OCI-LY1 (cell line): ENCODE measurements around the gene RAB7B.

Experiments
- H2AFZ ChIP-seq: fragments of 200-600 bp; sonication (generic), shearing (Covaris generic); 2 replicates; pipeline ENCODE4 v1.6.0; 2014; ENCODE audit warnings: antibody characterized with exemption, mild to moderate bottlenecking, low read length
- H3F3A ChIP-seq: fragments of 200-600 bp; sonication (generic), shearing (Covaris generic); 2 replicates; pipeline ENCODE4 v1.6.0; 2014; ENCODE audit warnings: mild to moderate bottlenecking, antibody characterized with exemption, low read length, moderate library complexity; ENCODE audit not compliant: insufficient read depth
- H3K27ac ChIP-seq: fragments of 200-600 bp; sonication (generic); 2 replicates; pipeline ENCODE4 v1.5.1; 2014; ENCODE audit warnings: low read length, mixed run types, mild to moderate bottlenecking, low read depth; ENCODE audit not compliant: poor library complexity, severe bottlenecking
- H3K27me3 ChIP-seq: fragments of 200-600 bp; sonication (generic); 2 replicates; pipeline ENCODE4 v1.6.0; 2014; ENCODE audit warnings: antibody characterized with exemption, mild to moderate bottlenecking, low read length, moderate library complexity; ENCODE audit not compliant: insufficient read depth
- H3K36me3 ChIP-seq: fragments of 200-600 bp; sonication (generic); 2 replicates; pipeline ENCODE4 v1.6.1; 2014; ENCODE audit warnings: mild to moderate bottlenecking, antibody characterized with exemption, low read length, moderate library complexity, mixed read lengths; ENCODE audit not compliant: insufficient read depth
- H3K4me1 ChIP-seq: fragments of 200-600 bp; sonication (generic); 2 replicates; pipeline ENCODE4 v1.5.1; 2014; ENCODE audit warnings: mild to moderate bottlenecking, low read length, moderate library complexity; ENCODE audit not compliant: insufficient read depth, severe bottlenecking
- H3K4me2 ChIP-seq: fragments of 200-600 bp; sonication (generic), shearing (Covaris generic); 2 replicates; pipeline ENCODE4 v1.6.1; 2014; ENCODE audit warnings: low read length
- H3K4me3 ChIP-seq: fragments of 200-600 bp; sonication (generic); 2 replicates; pipeline ENCODE4 v1.5.1; 2014; ENCODE audit warnings: low read length, low read depth, mild to moderate bottlenecking, mixed read lengths; ENCODE audit not compliant: poor library complexity, severe bottlenecking
- H3K79me2 ChIP-seq: fragments of 200-600 bp; shearing (Covaris generic); 2 replicates; pipeline ENCODE4 v1.6.1; 2016; ENCODE audit warnings: mixed run types, low read length, mixed read lengths; ENCODE audit not compliant: insufficient read depth
- H3K9ac ChIP-seq: fragments of 200-600 bp; sonication (generic), shearing (Covaris generic); 2 replicates; pipeline ENCODE4 v1.6.1; 2014; ENCODE audit warnings: mild to moderate bottlenecking, low read length, mixed read lengths
- H3K9me2 ChIP-seq: fragments of 200-600 bp; sonication (generic), shearing (Covaris generic); 2 replicates; pipeline ENCODE4 v1.6.1; 2014; ENCODE audit warnings: low read depth, mild to moderate bottlenecking, low read length, mixed read lengths
- H3K9me3 ChIP-seq: fragments of 200-600 bp; shearing (Covaris generic); 2 replicates; pipeline ENCODE4 v1.6.1; 2014; ENCODE audit warnings: low read length, mixed read lengths
- H4K20me1 ChIP-seq: fragments of 200-600 bp; sonication (generic), shearing (Covaris generic); 2 replicates; pipeline ENCODE4 v1.6.0; 2016; ENCODE audit warnings: mild to moderate bottlenecking, low read length; ENCODE audit not compliant: insufficient read depth
- EZH2 ChIP-seq: fragments of 200-600 bp; sonication (generic), shearing (Covaris generic); IDR thresholded peaks from 2 replicates; pipeline ENCODE4 v1.8.0; 2017; ENCODE audit warnings: borderline replicate concordance, mixed run types, mild to moderate bottlenecking, antibody characterized with exemption, low read length, moderate library complexity, mixed read lengths
- TF ChIP-seq, protein P1 (sequence below): fragments of 200-600 bp; sonication (generic), shearing (Covaris generic); IDR thresholded peaks from 2 replicates; pipeline ENCODE4 v1.5.1; 2017; ENCODE audit warnings: mild to moderate bottlenecking, antibody characterized with exemption, low read length, moderate library complexity, mixed read lengths

RAB7B gene

DNA sequence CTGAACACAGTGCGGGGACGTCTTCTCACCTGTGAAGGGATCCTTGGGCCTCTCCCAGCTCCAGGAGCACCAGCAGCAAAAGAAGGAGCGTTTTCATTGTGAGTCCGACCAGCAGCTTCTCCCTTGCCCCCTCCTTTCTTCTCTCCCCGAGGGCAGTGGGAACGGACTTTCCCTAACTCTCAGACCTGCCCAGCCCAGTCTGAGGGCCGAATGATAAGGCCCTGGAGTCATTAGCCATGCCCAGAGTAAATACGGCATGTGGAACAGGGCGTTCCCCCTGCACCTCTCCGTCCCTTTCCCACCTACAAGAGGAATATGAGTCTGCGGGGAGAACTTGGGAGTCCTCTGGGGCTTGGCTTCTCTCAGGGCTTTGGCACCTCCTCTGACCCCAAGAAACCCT lies 20.5 kb upstream of the RAB7B start, which contains the start of gene CTSE:
CTSE (minus strand) TSS at position 201 of the 400 bp plus-strand sequence; CDS start at position 97, 104 bp downstream.
- no peaks in the 10 kb centered on the region for H3K9me3 ChIP-seq
- no peak within 1 kb of the TSS for H3K4me2 ChIP-seq
- H3K4me3 ChIP-seq, result no peak within 1 kb of the TSS
- H3K27me3 ChIP-seq, result no peaks in the 10 kb centered on the region
- no peaks in the 10 kb centered on the region for H3K36me3 ChIP-seq
- H3K27ac ChIP-seq, result no peak within 1 kb of the TSS
- no peaks in the 10 kb centered on the region for H4K20me1 ChIP-seq
- no peak within 1 kb of the TSS for H3K9ac ChIP-seq
- H2AFZ ChIP-seq, result no peak within 1 kb of the TSS
- no peaks in the 10 kb centered on the region for H3F3A ChIP-seq
- H3K4me1 ChIP-seq, result no peaks in the 10 kb centered on the region
- no peaks in the 10 kb centered on the region for H3K9me2 ChIP-seq
- TF ChIP-seq, protein P1, sequence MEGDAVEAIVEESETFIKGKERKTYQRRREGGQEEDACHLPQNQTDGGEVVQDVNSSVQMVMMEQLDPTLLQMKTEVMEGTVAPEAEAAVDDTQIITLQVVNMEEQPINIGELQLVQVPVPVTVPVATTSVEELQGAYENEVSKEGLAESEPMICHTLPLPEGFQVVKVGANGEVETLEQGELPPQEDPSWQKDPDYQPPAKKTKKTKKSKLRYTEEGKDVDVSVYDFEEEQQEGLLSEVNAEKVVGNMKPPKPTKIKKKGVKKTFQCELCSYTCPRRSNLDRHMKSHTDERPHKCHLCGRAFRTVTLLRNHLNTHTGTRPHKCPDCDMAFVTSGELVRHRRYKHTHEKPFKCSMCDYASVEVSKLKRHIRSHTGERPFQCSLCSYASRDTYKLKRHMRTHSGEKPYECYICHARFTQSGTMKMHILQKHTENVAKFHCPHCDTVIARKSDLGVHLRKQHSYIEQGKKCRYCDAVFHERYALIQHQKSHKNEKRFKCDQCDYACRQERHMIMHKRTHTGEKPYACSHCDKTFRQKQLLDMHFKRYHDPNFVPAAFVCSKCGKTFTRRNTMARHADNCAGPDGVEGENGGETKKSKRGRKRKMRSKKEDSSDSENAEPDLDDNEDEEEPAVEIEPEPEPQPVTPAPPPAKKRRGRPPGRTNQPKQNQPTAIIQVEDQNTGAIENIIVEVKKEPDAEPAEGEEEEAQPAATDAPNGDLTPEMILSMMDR, result no peak
- TF ChIP-seq EZH2, result no peak
- H3K79me2 ChIP-seq, result no peaks in the 10 kb centered on the region

DNA sequence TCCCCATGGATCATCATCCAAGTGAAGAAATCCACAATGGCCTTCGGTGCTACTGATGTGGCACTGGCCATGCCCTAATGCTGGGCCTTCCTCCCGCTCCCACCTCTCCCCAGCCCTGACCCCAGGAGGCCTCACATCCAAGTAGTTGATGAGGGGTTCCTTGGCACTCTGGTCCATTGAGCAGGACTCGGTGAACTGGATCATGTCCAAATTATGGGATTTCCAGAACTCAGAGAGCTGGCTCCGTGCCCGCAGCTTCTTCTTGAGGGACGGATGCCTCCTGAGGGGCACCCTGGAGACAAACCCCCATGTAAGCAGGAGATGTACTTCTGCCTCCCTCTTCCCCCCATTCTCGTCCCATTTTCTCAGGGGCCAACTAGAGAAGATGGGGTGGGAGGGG lies 19.6 kb upstream of the RAB7B start:
- no peaks in the 10 kb centered on the region for H3K9me2 ChIP-seq
- H2AFZ ChIP-seq, result no peak overlapping the region
- H3F3A ChIP-seq, result no peaks in the 10 kb centered on the region
- no peaks in the 10 kb centered on the region for H3K9me3 ChIP-seq
- no peaks in the 10 kb centered on the region for H3K27me3 ChIP-seq
- H3K27ac ChIP-seq, result no peak overlapping the region
- H3K4me2 ChIP-seq, result no peak overlapping the region
- H4K20me1 ChIP-seq, result no peaks in the 10 kb centered on the region
- H3K9ac ChIP-seq, result no peak overlapping the region
- H3K4me3 ChIP-seq, result no peak overlapping the region
- TF ChIP-seq EZH2, result no peak
- TF ChIP-seq, protein P1, result no peak
- H3K36me3 ChIP-seq, result no peaks in the 10 kb centered on the region
- H3K79me2 ChIP-seq, result no peaks in the 10 kb centered on the region
- H3K4me1 ChIP-seq, result no peaks in the 10 kb centered on the region

DNA sequence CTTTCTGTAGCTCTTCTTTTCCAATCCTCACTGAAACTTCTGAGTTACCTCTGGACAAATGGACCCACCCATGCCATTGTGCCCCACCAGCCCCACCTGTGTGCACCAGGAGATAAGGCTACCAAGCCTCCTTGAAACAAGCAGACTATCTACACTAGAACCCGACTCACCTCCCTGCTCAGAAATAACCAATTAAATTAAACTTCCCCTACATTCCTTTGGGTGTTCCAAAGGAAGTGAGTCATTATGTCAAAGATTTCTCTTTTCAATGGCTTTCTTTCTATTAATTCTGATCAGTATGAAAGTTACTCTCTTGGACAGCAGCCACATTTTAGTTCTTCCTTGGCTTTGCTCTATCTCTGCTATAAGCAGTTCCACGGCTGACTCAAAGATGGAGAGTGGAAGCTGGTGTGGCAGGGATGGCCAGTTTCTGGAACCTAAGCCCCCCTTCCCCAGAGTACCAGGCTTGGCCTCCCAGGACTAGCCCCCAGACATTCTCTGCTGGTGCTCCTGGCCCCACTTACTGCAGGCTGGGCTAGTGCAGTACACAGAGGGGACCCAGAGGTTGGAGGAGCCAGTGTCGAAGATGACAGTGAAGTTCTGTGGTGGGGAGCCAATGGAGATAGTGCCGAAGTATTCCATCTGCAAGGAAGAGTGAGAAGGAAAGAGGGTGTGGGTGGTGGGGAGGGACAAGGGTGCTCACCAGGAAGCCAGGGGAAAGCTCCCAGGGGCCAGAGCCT lies 18.6 kb upstream of the RAB7B start:
- H3K9me3 ChIP-seq, result no peaks in the 10 kb centered on the region
- H3K27ac ChIP-seq, result no peak overlapping the region
- H3K4me2 ChIP-seq, result no peak overlapping the region
- H3K4me1 ChIP-seq, result no peaks in the 10 kb centered on the region
- H2AFZ ChIP-seq, result no peak overlapping the region
- H3K27me3 ChIP-seq, result no peaks in the 10 kb centered on the region
- no peaks in the 10 kb centered on the region for H3K36me3 ChIP-seq
- no peaks in the 10 kb centered on the region for H3K9me2 ChIP-seq
- H3K9ac ChIP-seq, result no peak overlapping the region
- no peak overlapping the region for H3K4me3 ChIP-seq
- H4K20me1 ChIP-seq, result no peaks in the 10 kb centered on the region
- no peak for TF ChIP-seq EZH2
- TF ChIP-seq, protein P1, result no peak
- H3K79me2 ChIP-seq, result no peaks in the 10 kb centered on the region
- no peaks in the 10 kb centered on the region for H3F3A ChIP-seq
